SU-DHL-6 (cell line): ENCODE results near the gene TC2N.

Source experiments
- H2AFZ ChIP-seq: fragments of 200-600 bp; sonication (generic); 2 replicates; pipeline ENCODE4 v1.6.1; 2014; ENCODE audit warnings: low read depth, mild to moderate bottlenecking, moderate library complexity, mixed read lengths, antibody characterized with exemption, low read length; ENCODE audit not compliant: severe bottlenecking
- H3F3A ChIP-seq: fragments of 200-600 bp; shearing (Covaris generic); 2 replicates; pipeline ENCODE4 v1.6.0; 2016; ENCODE audit warnings: antibody characterized with exemption, mild to moderate bottlenecking; ENCODE audit not compliant: insufficient read depth
- H3K27ac ChIP-seq: fragments of 200-600 bp; sonication (generic); 2 replicates; pipeline ENCODE4 v1.5.1; 2016; ENCODE audit warnings: low read depth, mild to moderate bottlenecking, low read length, moderate library complexity, mixed read lengths
- H3K27me3 ChIP-seq: fragments of 200-600 bp; sonication (generic), shearing (Covaris generic); 2 replicates; pipeline ENCODE4 v1.6.0; 2014; ENCODE audit warnings: mild to moderate bottlenecking, low read length
- H3K36me3 ChIP-seq: fragments of 200-600 bp; sonication (generic); 2 replicates; pipeline ENCODE4 v1.6.1; 2014; ENCODE audit warnings: mild to moderate bottlenecking, low read length, mixed read lengths
- H3K4me2 ChIP-seq: fragments of 300-600, 200-600 bp; shearing (Covaris generic), sonication (generic); 2 replicates; pipeline ENCODE4 v1.6.0; 2014; ENCODE audit warnings: low read length, low read depth, mild to moderate bottlenecking; ENCODE audit not compliant: poor library complexity, severe bottlenecking
- H3K4me3 ChIP-seq: fragments of 200-600 bp; sonication (generic); 2 replicates; pipeline ENCODE4 v1.5.1; 2014; ENCODE audit warnings: antibody characterized with exemption, low read length, mild to moderate bottlenecking, mixed read lengths; ENCODE audit not compliant: insufficient read depth, poor library complexity, severe bottlenecking
- H3K79me2 ChIP-seq: fragments of 200-600 bp; sonication (generic); 2 replicates; pipeline ENCODE4 v1.6.1; 2014; ENCODE audit warnings: mild to moderate bottlenecking, low read length, moderate library complexity; ENCODE audit not compliant: insufficient read depth
- H3K9ac ChIP-seq: fragments of 200-600 bp; sonication (generic); 2 replicates; pipeline ENCODE4 v1.7.0; 2014; ENCODE audit warnings: mild to moderate bottlenecking, low read length
- H3K9me2 ChIP-seq: fragments of 200-600 bp; sonication (generic); replicated peaks from 2 replicates; pipeline ENCODE4 v1.6.1; 2014; ENCODE audit warnings: low read length; ENCODE audit not compliant: insufficient read depth
- H3K9me3 ChIP-seq: fragments of 200-600 bp; sonication (generic); 2 replicates; pipeline ENCODE4 v1.6.1; 2014; ENCODE audit warnings: low read length, mixed read lengths; ENCODE audit not compliant: insufficient read depth
- H4K20me1 ChIP-seq: fragments of 200-600 bp; sonication (generic); 2 replicates; pipeline ENCODE4 v1.6.1; 2014; ENCODE audit warnings: low read depth, mild to moderate bottlenecking, antibody characterized with exemption, low read length, moderate library complexity, mixed read lengths
- CTCF ChIP-seq: fragments of 200-600 bp; sonication (generic); IDR thresholded peaks from one replicate; pipeline ENCODE4 v1.5.1; 2017; ENCODE audit warnings: antibody characterized with exemption, mild to moderate bottlenecking, low read length, moderate library complexity; ENCODE audit not compliant: insufficient read depth, poor library complexity, severe bottlenecking
- EZH2phosphoT487 ChIP-seq: fragments of 200-600 bp; sonication (generic), shearing (Covaris generic); conservative IDR thresholded peaks from 2 replicates; pipeline ENCODE4 v1.6.1; 2018; ENCODE audit warnings: mild to moderate bottlenecking, antibody characterized with exemption, low read length, moderate library complexity, mixed read lengths

TC2N gene

DNA sequence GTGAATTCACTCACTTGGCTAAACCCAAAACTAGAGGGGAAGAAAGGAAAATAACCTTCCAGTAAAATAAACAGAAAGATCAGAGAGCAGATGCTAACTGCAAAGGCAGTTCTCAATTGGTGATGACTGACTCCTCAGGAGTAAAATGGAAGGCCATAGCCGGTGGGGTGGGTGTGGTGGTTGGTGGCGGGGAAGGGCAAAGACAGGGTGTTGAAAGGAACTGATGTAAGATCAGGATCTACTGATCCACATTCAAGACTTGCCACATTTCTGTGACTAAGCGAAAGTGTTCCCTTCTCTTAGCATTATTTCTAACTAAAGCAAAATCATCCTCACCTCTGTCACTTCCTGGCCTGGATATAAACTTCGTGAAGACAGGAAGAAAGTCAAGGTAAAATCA lies 26.3 kb upstream of the TC2N start:
- Histone ChIP-seq H3K9me2 (no peaks in the 10 kb centered on the region), H3K9ac (no peak overlapping the region), H3K4me3 (no peak overlapping the region), H2AFZ (no peak overlapping the region), H3K27me3 (no peaks in the 10 kb centered on the region), H3K27ac (no peak overlapping the region), H3K9me3 (no peaks in the 10 kb centered on the region), H4K20me1 (no peaks in the 10 kb centered on the region), H3F3A (no peaks in the 10 kb centered on the region), H3K79me2 (no peaks in the 10 kb centered on the region), H3K4me2 (no peak overlapping the region), H3K36me3 (no peaks in the 10 kb centered on the region)
- no peak for TF ChIP-seq EZH2phosphoT487
- no peak for TF ChIP-seq CTCF

DNA sequence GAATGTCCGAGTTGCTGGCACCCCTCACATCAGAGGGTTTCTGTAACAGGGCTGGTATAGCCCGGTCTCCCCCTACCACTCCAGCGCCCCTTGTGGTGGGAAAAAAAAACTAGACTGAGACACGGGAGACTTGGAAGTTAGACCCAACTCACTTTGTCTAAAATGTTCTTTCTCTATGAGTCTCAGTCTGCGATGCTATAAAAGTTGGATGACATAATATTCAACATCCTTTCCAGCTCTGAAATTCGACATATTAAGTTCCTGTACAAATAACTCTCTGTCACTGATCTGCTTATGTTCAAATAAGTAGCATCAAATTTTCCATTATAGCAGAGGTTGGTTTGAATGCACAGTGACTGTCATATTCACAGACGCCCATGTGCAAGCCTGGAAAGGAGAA lies 25.7 kb upstream of the TC2N start:
- Histone ChIP-seq H3K79me2 (no peaks in the 10 kb centered on the region), H3K9ac (no peak overlapping the region), H3K27ac (no peak overlapping the region), H2AFZ (no peak overlapping the region), H3K4me2 (no peak overlapping the region), H3K4me3 (no peak overlapping the region), H3K36me3 (no peaks in the 10 kb centered on the region), H3K27me3 (no peaks in the 10 kb centered on the region), H3K9me3 (no peaks in the 10 kb centered on the region), H4K20me1 (no peaks in the 10 kb centered on the region), H3K9me2 (no peaks in the 10 kb centered on the region), H3F3A (no peaks in the 10 kb centered on the region)
- peak; percentile 68 for TF ChIP-seq CTCF
- TF ChIP-seq EZH2phosphoT487 = no peak

- Histone ChIP-seq H2AFZ (no peak overlapping the region), H3K36me3 (no peaks in the 10 kb centered on the region), H3K27me3 (no peaks in the 10 kb centered on the region), H3K9me3 (no peaks in the 10 kb centered on the region), H3K9ac (no peak overlapping the region), H3K79me2 (no peaks in the 10 kb centered on the region), H3K27ac (no peak overlapping the region), H3K9me2 (no peaks in the 10 kb centered on the region), H4K20me1 (no peaks in the 10 kb centered on the region), H3F3A (no peaks in the 10 kb centered on the region), H3K4me2 (no peak overlapping the region), H3K4me3 (no peak overlapping the region)
- TF ChIP-seq CTCF (no peak), EZH2phosphoT487 (no peak)
These were observed 24.4 kb upstream of the TC2N start for GRCh38 chr14:91891721-91892220.

GRCh38 chr14:91891101-91891500 lies 23.8 kb upstream of the TC2N start:
- no peaks in the 10 kb centered on the region for H3K79me2 ChIP-seq
- H3K27ac ChIP-seq = no peak overlapping the region
- H3K9ac ChIP-seq = no peak overlapping the region
- no peak overlapping the region for H3K4me2 ChIP-seq
- H4K20me1 ChIP-seq = no peaks in the 10 kb centered on the region
- no peaks in the 10 kb centered on the region for H3K9me3 ChIP-seq
- no peaks in the 10 kb centered on the region for H3K27me3 ChIP-seq
- no peak overlapping the region for H2AFZ ChIP-seq
- no peaks in the 10 kb centered on the region for H3K36me3 ChIP-seq
- H3F3A ChIP-seq = no peaks in the 10 kb centered on the region
- no peak overlapping the region for H3K4me3 ChIP-seq
- TF ChIP-seq CTCF = no peak
- no peak for TF ChIP-seq EZH2phosphoT487
- H3K9me2 ChIP-seq = no peaks in the 10 kb centered on the region
